ENCODE data around the gene TMEM25. TPM values are rescaled to one million over a fixed set of nuclear protein-coding genes. Genes with fewer than 3 reads are reported as not detected.

The TMEM25 gene
- total RNA-seq, 4 donors from 2014 or later, result 24.9 to 32.1 (median 27.3) TPM

- no peaks in the 10 kb centered on the region for H3K9me3 ChIP-seq
- TF ChIP-seq POLR2A (IDR thresholded peaks at IDR 0.05), result no peak
- TF ChIP-seq, protein P1, sequence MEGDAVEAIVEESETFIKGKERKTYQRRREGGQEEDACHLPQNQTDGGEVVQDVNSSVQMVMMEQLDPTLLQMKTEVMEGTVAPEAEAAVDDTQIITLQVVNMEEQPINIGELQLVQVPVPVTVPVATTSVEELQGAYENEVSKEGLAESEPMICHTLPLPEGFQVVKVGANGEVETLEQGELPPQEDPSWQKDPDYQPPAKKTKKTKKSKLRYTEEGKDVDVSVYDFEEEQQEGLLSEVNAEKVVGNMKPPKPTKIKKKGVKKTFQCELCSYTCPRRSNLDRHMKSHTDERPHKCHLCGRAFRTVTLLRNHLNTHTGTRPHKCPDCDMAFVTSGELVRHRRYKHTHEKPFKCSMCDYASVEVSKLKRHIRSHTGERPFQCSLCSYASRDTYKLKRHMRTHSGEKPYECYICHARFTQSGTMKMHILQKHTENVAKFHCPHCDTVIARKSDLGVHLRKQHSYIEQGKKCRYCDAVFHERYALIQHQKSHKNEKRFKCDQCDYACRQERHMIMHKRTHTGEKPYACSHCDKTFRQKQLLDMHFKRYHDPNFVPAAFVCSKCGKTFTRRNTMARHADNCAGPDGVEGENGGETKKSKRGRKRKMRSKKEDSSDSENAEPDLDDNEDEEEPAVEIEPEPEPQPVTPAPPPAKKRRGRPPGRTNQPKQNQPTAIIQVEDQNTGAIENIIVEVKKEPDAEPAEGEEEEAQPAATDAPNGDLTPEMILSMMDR (IDR thresholded peaks at IDR 0.05), result no peak
- TF ChIP-seq POLR2AphosphoS5 (IDR thresholded peaks at IDR 0.05), result no peak
- no peak for TF ChIP-seq EP300 (IDR thresholded peaks at IDR 0.05)
- H3K4me1 ChIP-seq, result peaks cover 3% of the 10 kb centered on the region
- no peak overlapping the region for H3K27ac ChIP-seq
- H3K27me3 ChIP-seq, result no peaks in the 10 kb centered on the region
- DNase-seq (ENCODE audit: low spot score in 2 of 2), result no peak
- WGBS, result 94% methylated on average over 5 of the region's 5 CpGs
- peaks cover 15% of the 10 kb centered on the region for H3K36me3 ChIP-seq
- H3K4me3 ChIP-seq, result no peak overlapping the region
Observed at GRCh38 chr11:118536726-118537125, 5.7 kb downstream of the TMEM25 start.

- Histone ChIP-seq H3K27ac (no peak overlapping the region), H3K36me3 (peaks cover 17% of the 10 kb centered on the region), H3K27me3 (no peaks in the 10 kb centered on the region), H3K4me1 (no peaks in the 10 kb centered on the region), H3K4me3 (no peak overlapping the region), H3K9me3 (no peaks in the 10 kb centered on the region)
- TF ChIP-seq, protein P1 (IDR thresholded peaks at IDR 0.05), result no peak
- TF ChIP-seq POLR2AphosphoS5 (IDR thresholded peaks at IDR 0.05), result no peak
- no peak for TF ChIP-seq POLR2A (IDR thresholded peaks at IDR 0.05)
- TF ChIP-seq EP300 (IDR thresholded peaks at IDR 0.05), result no peak
- DNase-seq (ENCODE audit: low spot score in 2 of 2), result no peak
- 93% methylated on average over 6 of the region's 6 CpGs for WGBS
Observed at GRCh38 chr11:118537409-118537980, 6.5 kb downstream of the TMEM25 start.

- peaks cover 43% of the 10 kb centered on the region for H3K36me3 ChIP-seq
- no peak overlapping the region for H3K4me3 ChIP-seq
- WGBS, result 91% methylated on average over 8 of the region's 8 CpGs
- DNase-seq (ENCODE audit: low spot score in 2 of 2), result no peak
- no peak overlapping the region for H3K27ac ChIP-seq
- no peaks in the 10 kb centered on the region for H3K9me3 ChIP-seq
- TF ChIP-seq, protein P1 (IDR thresholded peaks at IDR 0.05), result no peak
- TF ChIP-seq EP300 (IDR thresholded peaks at IDR 0.05), result no peak
- TF ChIP-seq POLR2AphosphoS5 (IDR thresholded peaks at IDR 0.05), result no peak
- no peak for TF ChIP-seq POLR2A (IDR thresholded peaks at IDR 0.05)
- no peaks in the 10 kb centered on the region for H3K4me1 ChIP-seq
- H3K27me3 ChIP-seq, result no peaks in the 10 kb centered on the region
Observed at GRCh38 chr11:118544010-118544646, 13.1 kb downstream of the TMEM25 start.

DNA sequence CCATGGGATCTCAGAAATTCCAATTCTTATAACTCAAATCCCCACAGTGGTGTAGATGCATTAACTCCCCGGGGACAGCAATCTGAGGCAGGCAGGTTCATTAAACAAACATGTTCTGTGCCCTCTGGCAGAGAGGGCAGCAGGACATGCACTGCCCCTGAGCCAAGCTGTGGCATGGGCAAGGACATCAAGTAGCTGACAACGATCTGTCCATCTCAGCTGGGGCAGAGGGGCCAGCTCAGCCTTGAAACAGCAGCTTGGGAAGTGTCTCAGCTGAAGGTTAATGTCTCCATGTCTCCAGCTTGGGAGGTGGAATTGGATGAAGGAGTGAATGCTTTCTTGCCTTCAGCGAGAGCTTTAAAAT, 13.6 kb downstream of the TMEM25 start:
- Histone ChIP-seq H3K36me3 (peaks cover 43% of the 10 kb centered on the region), H3K4me1 (no peaks in the 10 kb centered on the region), H3K27ac (no peak overlapping the region), H3K9me3 (no peaks in the 10 kb centered on the region), H3K4me3 (no peak overlapping the region), H3K27me3 (no peaks in the 10 kb centered on the region)
- TF ChIP-seq EP300 (IDR thresholded peaks at IDR 0.05) (no peak), POLR2AphosphoS5 (IDR thresholded peaks at IDR 0.05) (no peak), POLR2A (IDR thresholded peaks at IDR 0.05) (no peak)
- TF ChIP-seq, protein P1 (IDR thresholded peaks at IDR 0.05), result no peak
- DNase-seq (ENCODE audit: low spot score in 2 of 2), result peak in 1 of 2 donors; percentile 40
- 90% methylated on average over 3 of the region's 3 CpGs for WGBS

- H3K4me3 ChIP-seq, result no peak overlapping the region
- H3K27me3 ChIP-seq, result no peaks in the 10 kb centered on the region
- DNase-seq (ENCODE audit: low spot score in 2 of 2), result peak in 1 of 2 donors; percentile 11
- H3K36me3 ChIP-seq, result peaks cover 46% of the 10 kb centered on the region
- H3K9me3 ChIP-seq, result no peaks in the 10 kb centered on the region
- 71% methylated on average over 5 of the region's 5 CpGs for WGBS
- no peaks in the 10 kb centered on the region for H3K4me1 ChIP-seq
- no peak overlapping the region for H3K27ac ChIP-seq
- TF ChIP-seq, protein P1 (IDR thresholded peaks at IDR 0.05), result no peak
- TF ChIP-seq POLR2A (IDR thresholded peaks at IDR 0.05) (no peak), EP300 (IDR thresholded peaks at IDR 0.05) (no peak), POLR2AphosphoS5 (IDR thresholded peaks at IDR 0.05) (no peak)
Observed at GRCh38 chr11:118545533-118545932, 14.5 kb downstream of the TMEM25 start.

Measured in suprapubic skin (tissue), 4 donors.